Activated CD4-positive, alpha-beta T cell treated with anti-CD3 and anti-CD28 coated beads, Interleukin-2, amount 50 U/mL, for 1 hour (primary cell): Measurements from ENCODE around the gene IDH3G.

Experiments used
- DNase-seq: peaks from one replicate; pipeline ENCODE4 v3.0.0-alpha.2; 2020

Gene IDH3G

DNA sequence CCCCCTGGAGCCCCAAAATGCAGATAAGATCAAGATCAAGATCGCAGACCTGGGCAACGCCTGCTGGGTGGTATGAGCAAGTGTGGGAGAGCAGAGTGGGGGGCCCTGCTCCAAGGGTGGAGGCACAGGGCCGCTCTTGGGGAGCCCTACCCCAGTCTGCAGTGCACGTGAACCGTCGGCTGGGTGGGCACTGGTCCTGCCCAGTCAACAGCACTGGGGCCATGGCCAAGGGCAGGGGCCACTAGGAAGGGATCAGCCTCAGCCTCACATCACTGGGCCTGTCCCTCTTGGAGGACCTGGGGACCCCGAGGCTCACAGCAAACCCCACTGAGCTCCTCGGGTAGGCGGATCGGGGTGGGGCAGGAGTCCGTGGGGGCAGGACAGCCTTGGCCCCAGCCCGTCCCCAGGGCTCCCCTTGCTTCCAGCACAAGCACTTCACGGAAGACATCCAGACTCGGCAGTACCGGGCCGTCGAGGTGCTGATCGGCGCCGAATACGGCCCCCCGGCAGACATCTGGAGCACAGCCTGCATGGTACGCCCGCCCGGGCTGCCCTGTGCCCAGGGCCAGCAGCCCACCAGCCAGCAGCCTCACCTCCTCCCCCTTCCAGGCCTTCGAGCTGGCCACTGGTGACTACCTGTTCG is 9.7 kb downstream of the IDH3G start:
- DNase-seq: no peak

GRCh38 chrX:153783378-153784013 is 10.7 kb downstream of the IDH3G start:
- no peak for DNase-seq

DNA sequence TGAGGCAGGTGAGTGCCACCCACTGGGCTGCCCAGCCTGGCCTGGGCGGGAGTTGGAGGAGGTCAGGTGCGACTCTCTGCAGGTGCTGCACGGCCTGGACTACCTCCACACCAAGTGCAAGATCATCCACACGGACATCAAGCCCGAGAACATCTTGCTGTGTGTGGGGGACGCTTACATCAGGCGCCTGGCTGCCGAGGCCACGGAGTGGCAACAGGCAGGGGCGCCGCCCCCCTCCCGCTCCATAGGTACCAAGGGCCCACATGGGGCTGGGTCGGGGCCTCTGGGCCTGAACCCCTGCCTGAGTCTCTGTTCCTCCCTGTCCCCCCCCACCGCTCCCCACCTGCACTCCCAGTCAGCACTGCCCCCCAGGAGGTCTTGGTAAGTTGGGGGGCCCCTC is 11.3 kb downstream of the IDH3G start:
- DNase-seq: no peak

- no peak for DNase-seq
Observed at GRCh38 chrX:153782313-153782712, 11.9 kb downstream of the IDH3G start.

GRCh38 chrX:153781428-153782047 is 12.6 kb downstream of the IDH3G start:
- DNase-seq: no peak

DNA sequence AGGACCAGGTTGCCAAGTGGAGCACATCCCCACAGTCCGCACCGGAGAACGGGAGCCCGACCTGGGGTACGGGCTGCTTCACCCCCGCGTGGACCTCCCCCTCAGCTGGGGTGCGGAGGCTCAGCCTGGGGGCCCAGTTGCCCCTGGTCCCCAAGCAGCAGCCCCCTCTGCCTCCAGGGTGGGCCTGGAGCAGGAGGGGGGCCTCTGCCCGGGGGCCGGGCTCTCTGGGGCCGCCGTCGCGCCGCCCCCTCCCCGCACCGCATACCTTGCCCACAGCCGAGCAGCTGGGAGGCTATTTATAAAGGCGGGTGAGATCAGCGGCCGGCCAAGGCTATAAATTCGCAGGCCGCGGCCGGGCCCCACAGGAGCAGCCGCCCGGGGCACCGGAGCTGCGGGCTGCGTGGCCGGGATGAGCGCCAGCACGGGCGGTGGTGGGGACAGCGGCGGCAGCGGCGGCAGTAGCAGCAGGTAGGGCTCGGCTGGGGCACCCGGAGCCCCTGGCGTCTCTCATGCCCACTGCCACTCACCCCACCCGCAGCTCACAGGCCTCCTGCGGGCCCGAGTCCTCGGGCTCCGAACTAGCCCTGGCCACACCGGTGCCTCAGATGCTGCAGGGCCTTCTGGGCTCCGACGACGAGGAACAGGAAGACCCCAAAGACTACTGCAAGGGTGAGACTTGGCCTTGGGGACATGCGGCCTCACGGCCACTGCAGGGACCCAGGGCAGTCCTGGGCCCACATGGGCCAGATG is 13.3 kb downstream of the IDH3G start, which contains the start of gene SRPK3:
Gene SRPK3 (plus strand): TSS at position 364 of the 750 bp plus-strand sequence. CDS start 46 bp downstream, at position 410.
- no peak for DNase-seq

DNA sequence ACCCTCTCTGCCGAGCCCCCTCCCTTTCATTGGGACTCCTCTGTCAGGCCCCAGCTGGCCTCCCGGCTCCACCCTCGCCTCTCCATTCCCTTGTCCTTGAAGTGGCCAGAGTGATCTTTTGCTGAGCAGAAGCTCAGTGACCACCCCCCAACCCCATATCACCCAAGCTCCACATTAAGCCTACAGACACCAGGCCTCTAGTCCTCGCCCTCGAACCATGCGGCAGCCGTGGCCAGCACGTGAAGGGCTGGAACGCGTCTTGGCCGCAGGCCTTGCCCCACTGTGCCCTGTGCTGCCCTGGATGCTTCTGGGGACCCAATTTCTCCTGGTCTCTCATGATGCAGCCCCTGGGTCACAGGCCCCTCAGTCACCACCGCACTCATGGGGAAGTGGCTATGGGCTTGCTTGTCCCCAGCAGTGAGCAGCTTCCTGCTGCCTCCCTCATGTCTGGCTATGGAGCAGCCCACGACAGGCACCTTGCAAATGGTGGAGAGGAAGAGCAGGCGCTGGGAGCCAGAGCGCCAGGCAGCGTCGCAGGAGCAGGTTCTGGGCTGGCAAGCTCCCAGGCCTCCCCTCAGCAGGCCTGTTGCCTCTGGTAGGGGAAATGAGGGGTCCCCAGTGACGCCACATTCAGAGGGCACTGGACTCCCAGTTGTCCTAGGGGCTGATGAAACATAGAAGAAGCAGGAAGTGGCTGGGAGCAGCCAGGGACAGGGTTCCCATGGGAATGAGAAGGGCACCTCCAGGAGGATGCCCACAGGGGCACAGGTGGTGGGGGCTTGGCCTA is 14.1 kb downstream of the IDH3G start:
- DNase-seq: no peak

- no peak for DNase-seq
Observed at GRCh38 chrX:153778684-153779101, 15.5 kb downstream of the IDH3G start.

DNA sequence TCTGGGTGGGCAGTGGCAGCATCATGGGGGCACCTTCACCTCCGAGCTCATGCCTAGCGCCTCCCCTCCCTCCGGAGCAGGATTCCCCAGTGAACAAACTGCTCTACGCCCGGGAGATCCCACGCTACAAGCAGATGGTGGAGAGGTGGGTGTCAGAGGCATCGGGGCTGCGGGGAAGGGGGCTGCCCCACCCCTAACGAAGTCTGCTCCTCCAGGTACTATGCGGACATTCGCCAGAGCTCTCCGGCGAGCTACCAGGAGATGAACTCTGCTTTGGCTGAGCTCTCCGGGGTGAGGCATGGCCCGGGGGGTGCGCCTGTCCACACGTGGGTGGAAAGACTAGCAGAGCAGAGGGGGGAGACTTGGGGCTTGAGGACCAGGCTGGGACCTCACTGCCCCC is 16.0 kb downstream of the IDH3G start:
- no peak for DNase-seq

GRCh38 chrX:153777261-153778090 is 16.7 kb downstream of the IDH3G start:
- DNase-seq: no peak

DNA sequence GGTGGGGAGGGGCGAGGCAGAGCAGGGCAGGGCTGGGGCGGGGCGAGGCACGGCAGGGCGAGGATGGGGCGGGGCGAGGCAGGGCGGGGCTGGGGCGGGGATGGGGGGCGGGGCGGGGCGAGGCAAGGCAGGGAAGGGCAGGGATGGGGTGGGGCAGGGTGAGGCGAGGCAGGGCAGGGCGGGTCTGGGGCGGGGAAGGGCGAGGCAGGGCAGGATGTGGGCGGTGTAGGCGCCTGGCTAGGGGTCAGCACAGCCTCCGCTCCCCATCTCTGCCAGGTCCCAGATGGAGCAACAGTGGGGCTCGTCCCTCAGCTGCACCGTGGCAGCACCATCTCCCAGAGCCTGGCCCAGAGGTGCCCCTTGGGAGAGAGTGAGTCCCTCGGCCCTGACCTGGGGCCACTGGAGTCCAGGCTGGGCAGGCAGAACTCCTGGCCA is 17.5 kb downstream of the IDH3G start:
- DNase-seq: no peak

DNA sequence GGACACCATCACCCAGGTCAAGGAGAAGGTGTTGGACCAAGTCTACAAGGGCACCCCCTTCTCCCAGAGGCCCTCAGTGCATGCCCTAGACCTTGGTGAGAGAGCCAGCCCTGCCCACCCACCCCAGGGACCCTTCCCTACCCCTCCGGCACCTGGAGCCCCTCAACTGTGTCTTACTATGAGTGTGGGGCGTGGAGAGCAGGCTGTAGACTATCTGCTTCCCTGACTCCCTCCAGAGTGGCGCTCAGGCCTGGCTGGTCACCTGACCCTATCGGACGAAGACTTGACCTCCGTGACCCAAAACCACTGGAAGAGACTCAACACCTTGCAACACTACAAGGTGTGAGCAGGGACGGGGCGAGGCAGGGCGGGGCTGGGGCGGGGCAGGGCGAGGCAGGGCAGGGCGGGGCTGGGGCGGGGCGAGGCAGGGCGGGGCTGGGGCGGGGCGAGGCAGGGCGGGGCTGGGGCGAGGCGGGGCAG is 18.0 kb downstream of the IDH3G start:
- DNase-seq: no peak

- DNase-seq: no peak
Observed at GRCh38 chrX:153775293-153776119, 18.7 kb downstream of the IDH3G start.

GRCh38 chrX:153774576-153775292 is 19.4 kb downstream of the IDH3G start:
- no peak for DNase-seq

DNA sequence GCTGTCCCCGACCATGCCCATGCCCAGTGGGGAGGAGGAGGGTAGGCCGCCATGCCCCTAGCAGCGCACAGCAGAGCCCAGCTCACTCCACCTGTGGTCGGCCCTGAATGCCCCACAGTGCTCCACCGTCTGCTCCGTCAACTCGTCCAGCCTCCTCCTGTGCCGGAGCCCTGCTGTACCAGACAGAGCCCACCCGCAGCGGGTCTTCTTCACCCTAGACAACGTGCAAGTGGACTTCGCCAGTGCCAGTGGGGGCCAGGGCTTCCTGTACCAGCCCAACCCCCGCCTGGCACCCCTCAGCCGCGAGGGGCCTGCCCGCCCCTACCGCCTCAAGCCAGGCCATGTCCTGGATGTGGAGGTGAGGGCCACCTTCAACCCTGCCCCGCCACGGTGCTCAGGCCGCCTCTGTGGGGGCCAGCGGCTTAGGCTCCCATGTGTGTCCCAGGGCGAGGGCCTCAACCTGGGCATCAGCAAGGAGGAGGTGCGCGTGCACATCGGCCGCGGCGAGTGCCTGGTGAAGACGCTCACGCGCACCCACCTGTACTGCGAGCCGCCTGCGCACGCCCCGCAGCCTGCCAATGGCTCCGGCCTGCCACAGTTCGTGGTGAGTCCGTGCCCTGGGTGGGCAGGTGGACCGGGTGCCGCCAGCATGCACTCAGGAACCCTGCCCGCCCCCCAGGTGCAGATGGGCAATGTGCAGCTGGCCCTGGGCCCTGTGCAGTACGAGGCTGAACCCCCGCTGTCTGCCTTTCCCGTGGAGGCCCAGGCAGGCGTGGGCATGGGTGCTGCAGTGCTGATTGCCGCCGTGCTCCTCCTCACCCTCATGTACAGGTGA is 20.2 kb downstream of the IDH3G start:
- DNase-seq: no peak

DNA sequence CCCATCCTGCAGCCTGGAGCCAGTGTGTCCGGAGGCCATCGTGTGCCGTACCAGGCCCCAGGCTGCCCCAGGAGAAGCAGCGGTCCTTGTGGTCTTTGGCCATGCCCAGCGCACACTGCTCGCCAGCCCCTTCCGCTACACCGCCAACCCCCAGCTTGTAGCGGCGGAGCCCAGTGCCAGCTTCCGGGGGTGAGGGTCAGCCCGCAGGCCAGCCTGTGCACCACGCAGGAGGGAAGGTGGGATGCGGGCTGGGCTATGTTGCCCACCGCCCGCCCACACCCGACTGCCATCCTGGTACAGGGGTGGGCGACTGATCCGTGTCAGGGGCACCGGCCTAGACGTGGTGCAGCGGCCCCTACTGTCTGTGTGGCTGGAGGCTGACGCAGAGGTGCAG is 21.0 kb downstream of the IDH3G start:
- no peak for DNase-seq

- no peak for DNase-seq
Observed at GRCh38 chrX:153772316-153773217, 21.6 kb downstream of the IDH3G start.
